ENCODE data around the gene MYO3B.

GRCh38 chr2:170586571-170587095 is 408.7 kb downstream of the MYO3B start:
- TF ChIP-seq ZNF629 (tag by site-specific recombination; IDR thresholded peaks at IDR 0.05) (no peak), ZNF354C (tag by site-specific recombination; IDR thresholded peaks at IDR 0.05; ENCODE audit: borderline replicate concordance, low read depth) (no peak), ZNF274 (IDR thresholded peaks at IDR 0.05; ENCODE audit: low read length) (no peak), ZNF274 (tag by site-specific recombination; IDR thresholded peaks at IDR 0.05; ENCODE audit: borderline replicate concordance) (no peak), YY1 (tag by site-specific recombination; IDR thresholded peaks at IDR 0.05) (no peak), TRIM28 (IDR thresholded peaks at IDR 0.05; ENCODE audit: borderline replicate concordance, low read length) (no peak)
- TF ChIP-seq, protein P1, sequence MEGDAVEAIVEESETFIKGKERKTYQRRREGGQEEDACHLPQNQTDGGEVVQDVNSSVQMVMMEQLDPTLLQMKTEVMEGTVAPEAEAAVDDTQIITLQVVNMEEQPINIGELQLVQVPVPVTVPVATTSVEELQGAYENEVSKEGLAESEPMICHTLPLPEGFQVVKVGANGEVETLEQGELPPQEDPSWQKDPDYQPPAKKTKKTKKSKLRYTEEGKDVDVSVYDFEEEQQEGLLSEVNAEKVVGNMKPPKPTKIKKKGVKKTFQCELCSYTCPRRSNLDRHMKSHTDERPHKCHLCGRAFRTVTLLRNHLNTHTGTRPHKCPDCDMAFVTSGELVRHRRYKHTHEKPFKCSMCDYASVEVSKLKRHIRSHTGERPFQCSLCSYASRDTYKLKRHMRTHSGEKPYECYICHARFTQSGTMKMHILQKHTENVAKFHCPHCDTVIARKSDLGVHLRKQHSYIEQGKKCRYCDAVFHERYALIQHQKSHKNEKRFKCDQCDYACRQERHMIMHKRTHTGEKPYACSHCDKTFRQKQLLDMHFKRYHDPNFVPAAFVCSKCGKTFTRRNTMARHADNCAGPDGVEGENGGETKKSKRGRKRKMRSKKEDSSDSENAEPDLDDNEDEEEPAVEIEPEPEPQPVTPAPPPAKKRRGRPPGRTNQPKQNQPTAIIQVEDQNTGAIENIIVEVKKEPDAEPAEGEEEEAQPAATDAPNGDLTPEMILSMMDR (tag by site-specific recombination; IDR thresholded peaks at IDR 0.05) = no peak

All from HEK293 (cell line).